T-helper 1 cell treated with Interleukin-12 subunit alpha and Interleukin-12 subunit beta and Interleukin-4 antibody, amounts not matched to agents 30 μg/mL and 1 μg/mL, for 36 hours (primary cell): ENCODE data around the gene TLR9.
A peak's percentile ranks its signal among the peaks of the same experiment; 100 is the strongest.

Source experiments
- H3K27ac Mint-ChIP-seq: one replicate; pipeline ENCODE4 v1.8.0; 2021; ENCODE audit warnings: mild to moderate bottlenecking, mixed read lengths
- H3K27me3 Mint-ChIP-seq: one replicate; pipeline ENCODE4 v1.8.0; 2021; ENCODE audit warnings: low read depth, mixed read lengths
- H3K36me3 Mint-ChIP-seq: one replicate; pipeline ENCODE4 v1.8.0; 2021; ENCODE audit warnings: low read depth, mixed read lengths
- H3K4me1 Mint-ChIP-seq: one replicate; pipeline ENCODE4 v1.8.0; 2021; ENCODE audit warnings: low read depth, mixed read lengths
- H3K4me3 Mint-ChIP-seq: one replicate; pipeline ENCODE4 v1.8.0; 2021; ENCODE audit warnings: mild to moderate bottlenecking, moderate library complexity, mixed read lengths
- H3K9me3 Mint-ChIP-seq: one replicate; pipeline ENCODE4 v1.8.0; 2021; ENCODE audit warnings: mixed read lengths

Gene TLR9

DNA sequence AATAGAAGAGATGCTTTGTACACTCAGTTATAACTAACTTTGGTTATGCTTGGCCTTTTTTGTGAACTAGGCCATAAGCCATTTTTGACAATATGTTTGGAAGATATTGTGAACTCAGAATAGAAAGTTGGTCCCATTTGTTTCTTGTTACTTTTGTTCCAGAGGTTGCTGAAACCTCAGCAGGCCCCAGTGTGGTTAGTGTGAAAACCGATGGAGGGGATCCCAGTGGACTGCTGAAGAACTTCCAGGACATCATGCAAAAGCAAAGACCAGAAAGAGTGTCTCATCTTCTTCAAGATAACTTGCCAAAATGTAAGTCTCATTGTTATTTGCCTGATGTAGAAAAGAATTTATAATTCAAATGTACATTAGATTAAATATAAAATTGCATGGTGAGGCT is 21.7 kb downstream of the TLR9 start:
- Mint-ChIP-seq H3K27me3 (no peaks in the 10 kb centered on the region), H3K36me3 (peaks cover 72% of the 10 kb centered on the region), H3K4me1 (peaks cover 42% of the 10 kb centered on the region), H3K4me3 (no peak overlapping the region), H3K9me3 (no peaks in the 10 kb centered on the region), H3K27ac (no peak overlapping the region)

DNA sequence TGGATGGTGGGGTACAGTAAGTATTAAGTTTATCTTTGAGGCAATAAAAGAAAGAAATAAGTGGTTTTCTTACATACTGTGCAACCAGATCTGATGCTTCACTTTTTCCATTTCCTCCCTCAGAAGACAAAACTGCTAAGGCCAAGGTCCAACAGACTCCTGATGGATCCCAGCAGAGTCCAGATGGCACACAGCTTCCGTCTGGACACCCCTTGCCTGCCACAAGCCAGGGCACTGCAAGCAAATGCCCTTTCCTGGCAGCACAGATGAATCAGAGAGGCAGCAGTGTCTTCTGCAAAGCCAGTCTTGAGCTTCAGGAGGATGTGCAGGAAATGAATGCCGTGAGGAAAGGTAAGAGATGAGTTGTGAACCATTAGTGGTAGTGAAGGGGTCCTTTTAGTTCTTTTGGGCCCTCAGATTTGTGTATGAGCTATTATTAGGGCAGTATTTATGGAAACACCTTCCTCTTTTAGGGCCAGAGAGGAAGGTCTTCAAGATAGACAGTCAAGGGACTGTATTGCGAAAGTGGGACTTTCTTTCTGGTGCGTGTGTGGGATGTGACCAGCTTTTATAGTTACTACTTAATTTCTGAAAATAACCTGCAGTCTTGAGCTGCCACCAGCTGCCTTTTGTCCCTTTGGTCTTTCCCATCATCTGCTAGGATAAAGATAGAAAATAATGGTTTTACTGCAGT is 22.9 kb downstream of the TLR9 start:
- H3K36me3 Mint-ChIP-seq = peaks cover 67% of the 10 kb centered on the region
- peak overlapping the region; percentile 19 for H3K27ac Mint-ChIP-seq
- no peak overlapping the region for H3K4me3 Mint-ChIP-seq
- peaks cover 47% of the 10 kb centered on the region for H3K4me1 Mint-ChIP-seq
- no peaks in the 10 kb centered on the region for H3K27me3 Mint-ChIP-seq
- no peaks in the 10 kb centered on the region for H3K9me3 Mint-ChIP-seq

DNA sequence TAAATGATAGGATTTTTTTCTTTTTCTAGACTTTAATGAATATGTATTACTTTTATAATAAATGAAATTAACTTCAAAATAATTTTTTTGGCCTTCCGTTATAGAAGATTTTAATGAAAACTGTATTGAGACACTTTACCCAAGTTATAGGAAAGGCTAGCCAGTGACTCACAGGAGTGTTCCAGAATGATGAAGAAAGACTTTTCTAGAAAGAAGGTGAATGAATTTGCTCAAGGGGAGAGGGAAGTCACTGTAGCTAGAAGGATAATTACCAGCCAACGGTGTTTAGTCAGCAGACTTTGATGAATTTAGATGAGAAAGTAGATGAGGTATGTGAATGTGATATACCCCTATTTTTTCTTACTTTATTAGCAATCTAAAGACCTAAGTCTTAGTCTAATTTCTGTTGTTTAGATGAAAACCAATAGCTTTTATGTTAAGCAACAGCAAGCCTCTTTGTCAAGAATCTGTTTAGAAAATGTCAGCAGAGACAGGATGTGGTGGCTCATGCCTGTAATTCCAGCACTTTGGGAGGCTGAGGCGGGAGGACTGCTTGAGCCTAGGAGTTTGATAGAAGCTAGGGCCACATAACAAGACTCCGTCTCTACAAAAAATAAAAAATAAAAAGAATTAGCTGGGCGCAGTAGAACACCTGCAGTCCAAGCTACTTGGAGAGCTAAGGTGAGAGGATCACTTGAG is 24.3 kb downstream of the TLR9 start:
- peak overlapping the region; percentile 33 for H3K27ac Mint-ChIP-seq
- H3K9me3 Mint-ChIP-seq = no peaks in the 10 kb centered on the region
- H3K27me3 Mint-ChIP-seq = no peaks in the 10 kb centered on the region
- peaks cover 56% of the 10 kb centered on the region for H3K4me1 Mint-ChIP-seq
- H3K36me3 Mint-ChIP-seq = peaks cover 56% of the 10 kb centered on the region
- H3K4me3 Mint-ChIP-seq = no peak overlapping the region

DNA sequence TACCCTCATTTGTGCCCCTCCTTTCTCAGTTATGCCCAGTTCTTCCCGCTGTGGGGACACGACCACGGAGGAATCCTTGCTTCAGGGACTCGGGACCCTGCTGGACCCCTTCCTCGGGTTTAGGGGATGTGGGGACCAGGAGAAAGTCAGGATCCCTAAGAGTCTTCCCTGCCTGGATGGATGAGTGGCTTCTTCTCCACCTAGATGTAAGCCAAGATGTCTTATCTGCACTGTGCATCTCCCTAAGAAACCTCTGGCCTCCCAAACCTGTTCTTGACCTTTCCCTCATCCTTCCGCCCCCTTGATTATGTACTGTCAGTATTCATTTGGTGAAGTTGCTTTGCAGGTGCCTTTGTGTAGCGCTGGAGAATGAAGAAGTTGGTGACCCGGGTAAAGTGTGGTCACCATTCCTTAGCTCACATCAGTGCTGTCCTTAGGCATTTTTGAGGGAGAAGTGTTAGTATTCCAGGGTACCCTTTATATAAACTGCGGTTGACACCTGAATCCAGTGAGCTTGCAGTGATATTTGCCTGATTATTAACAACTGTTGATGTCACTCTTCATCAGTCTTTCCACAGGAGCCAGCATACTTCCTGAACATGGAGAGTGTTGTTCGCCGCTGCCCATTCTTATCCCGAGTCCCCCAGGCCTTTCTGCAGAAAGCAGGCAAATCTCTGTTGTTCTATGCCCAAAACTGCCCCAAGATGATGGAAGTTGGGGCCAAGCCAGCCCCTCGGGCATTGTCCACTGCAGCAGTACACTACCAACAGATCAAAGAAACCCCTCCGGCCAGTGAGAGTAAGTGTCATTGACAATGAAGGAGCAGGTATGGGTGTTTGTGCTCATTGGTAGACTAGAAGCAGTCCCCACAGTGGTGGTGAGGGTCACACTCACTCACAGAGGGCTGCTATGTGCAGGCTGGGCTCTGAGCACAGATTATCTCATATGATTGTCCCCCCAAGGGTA is 26.5 kb downstream of the TLR9 start:
- H3K27ac Mint-ChIP-seq = peak overlapping the region; percentile 99
- peaks cover 38% of the 10 kb centered on the region for H3K36me3 Mint-ChIP-seq
- H3K9me3 Mint-ChIP-seq = no peaks in the 10 kb centered on the region
- H3K4me3 Mint-ChIP-seq = peak overlapping the region; percentile 100
- H3K27me3 Mint-ChIP-seq = no peaks in the 10 kb centered on the region
- peaks cover 51% of the 10 kb centered on the region for H3K4me1 Mint-ChIP-seq

DNA sequence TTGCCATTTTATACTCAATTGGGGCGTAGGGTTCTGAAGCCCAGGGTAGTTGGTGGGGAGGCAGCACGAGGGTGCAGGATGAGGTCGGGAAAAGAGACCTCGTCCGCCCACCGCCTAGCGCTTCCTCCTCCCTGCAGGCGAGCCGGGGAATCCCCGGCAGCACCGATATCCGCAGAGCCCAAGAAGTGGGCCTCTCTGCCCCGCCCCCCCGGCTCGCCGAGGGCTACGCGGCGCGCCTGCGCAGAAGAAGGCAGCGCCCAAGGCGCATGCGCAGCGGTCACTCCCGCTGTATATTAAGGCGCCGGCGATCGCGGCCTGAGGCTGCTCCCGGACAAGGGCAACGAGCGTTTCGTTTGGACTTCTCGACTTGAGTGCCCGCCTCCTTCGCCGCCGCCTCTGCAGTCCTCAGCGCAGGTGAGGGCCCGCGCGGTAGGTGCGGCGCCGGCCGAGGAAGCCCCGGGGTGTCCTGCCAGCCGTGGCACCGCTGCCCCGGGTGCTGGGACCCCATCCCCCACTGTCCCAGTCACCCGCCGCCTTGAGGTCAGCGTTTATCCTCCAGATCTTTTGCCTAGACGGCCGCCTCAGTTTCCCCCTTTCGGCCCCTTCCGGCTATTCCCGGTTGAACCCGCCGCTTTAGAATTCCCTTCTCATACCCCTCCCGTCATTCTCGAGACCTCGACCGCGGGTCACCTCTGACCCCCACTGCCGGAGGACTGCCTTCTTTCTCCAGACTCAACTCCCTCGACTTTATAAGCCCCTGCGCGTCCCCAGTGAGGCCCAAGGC is 27.4 kb downstream of the TLR9 start, which contains the start of gene ALAS1:
Gene ALAS1, plus strand, starts transcription at position 319 of the 784 bp plus-strand sequence. CDS start 1,082 bp downstream, outside the sequence.
- H3K27me3 Mint-ChIP-seq = no peaks in the 10 kb centered on the region
- H3K4me1 Mint-ChIP-seq = peaks cover 46% of the 10 kb centered on the region
- H3K4me3 Mint-ChIP-seq = peak within 1 kb of the TSS; percentile 100
- H3K36me3 Mint-ChIP-seq = peaks cover 30% of the 10 kb centered on the region
- H3K9me3 Mint-ChIP-seq = no peaks in the 10 kb centered on the region
- H3K27ac Mint-ChIP-seq = peak within 1 kb of the TSS; percentile 99

DNA sequence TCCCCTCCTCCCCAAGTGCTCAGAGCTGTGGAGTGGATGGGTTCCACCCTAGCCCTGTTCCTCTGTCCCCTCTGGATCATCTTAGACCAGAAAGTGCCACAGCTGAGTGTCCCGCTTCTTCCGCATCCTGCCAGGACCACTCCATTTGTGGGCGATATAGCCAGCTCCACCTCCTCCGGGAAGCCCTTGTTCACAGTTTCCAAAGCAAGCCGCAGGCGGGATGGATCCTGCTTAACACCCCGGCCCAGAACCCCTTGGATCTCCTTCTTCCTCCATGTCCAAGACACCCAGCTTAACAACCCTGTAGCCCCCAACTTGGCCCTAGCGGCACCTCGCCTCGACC is 28.0 kb downstream of the TLR9 start:
- Mint-ChIP-seq H3K36me3 (peaks cover 27% of the 10 kb centered on the region), H3K4me3 (peak overlapping the region; percentile 100), H3K27me3 (no peaks in the 10 kb centered on the region), H3K27ac (peak overlapping the region; percentile 78), H3K9me3 (no peaks in the 10 kb centered on the region), H3K4me1 (peaks cover 44% of the 10 kb centered on the region)

DNA sequence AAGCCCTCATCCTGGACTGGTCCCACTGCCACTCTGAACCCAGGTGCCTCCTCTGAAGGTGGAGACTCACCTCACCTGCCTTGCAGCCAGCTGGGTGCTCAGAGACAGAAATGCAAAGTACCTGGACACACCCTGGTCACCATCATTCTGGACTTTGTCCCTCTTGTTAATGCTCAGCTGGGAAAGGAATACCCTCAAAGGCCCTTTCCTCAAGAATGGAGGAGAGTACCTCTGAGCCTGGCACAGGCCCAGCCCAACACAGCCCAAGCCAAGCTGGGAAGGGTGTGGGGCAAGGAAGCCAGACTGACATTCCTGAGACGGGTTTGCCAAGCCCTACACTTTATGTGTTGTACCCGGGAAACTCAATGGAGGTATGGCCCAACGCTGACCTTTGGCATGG is 28.5 kb downstream of the TLR9 start:
- Mint-ChIP-seq H3K27me3 (no peaks in the 10 kb centered on the region), H3K36me3 (peaks cover 24% of the 10 kb centered on the region), H3K27ac (peak overlapping the region; percentile 54), H3K4me3 (no peak overlapping the region), H3K9me3 (no peaks in the 10 kb centered on the region), H3K4me1 (peaks cover 40% of the 10 kb centered on the region)

DNA sequence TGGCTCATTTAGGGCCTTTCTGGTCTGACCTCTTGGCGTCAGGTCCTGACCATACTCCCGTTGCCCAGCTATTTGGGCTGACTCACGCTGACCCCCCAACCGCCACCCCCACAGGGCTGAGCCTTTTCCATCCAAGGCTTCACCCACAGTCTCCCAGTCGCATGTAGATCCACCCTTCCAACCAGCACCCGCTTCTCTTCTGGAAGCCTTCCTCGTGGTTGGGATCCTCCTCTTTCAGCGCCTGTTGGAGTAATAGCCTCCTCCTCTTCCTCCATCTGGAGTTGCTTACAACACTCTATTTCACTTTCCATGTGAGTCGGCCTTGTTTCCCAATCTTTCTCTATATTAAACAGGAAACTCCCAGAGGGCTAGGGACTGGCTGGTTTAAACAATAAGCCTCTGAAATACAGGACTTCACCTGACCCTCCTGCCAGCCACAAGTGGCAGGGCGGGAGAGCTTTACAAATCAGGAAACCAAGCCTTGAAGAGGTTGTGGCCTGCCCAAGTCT is 29.6 kb downstream of the TLR9 start:
- Mint-ChIP-seq H3K4me1 (peaks cover 30% of the 10 kb centered on the region), H3K27me3 (no peaks in the 10 kb centered on the region), H3K4me3 (no peak overlapping the region), H3K9me3 (no peaks in the 10 kb centered on the region), H3K27ac (no peak overlapping the region), H3K36me3 (peaks cover 17% of the 10 kb centered on the region)

DNA sequence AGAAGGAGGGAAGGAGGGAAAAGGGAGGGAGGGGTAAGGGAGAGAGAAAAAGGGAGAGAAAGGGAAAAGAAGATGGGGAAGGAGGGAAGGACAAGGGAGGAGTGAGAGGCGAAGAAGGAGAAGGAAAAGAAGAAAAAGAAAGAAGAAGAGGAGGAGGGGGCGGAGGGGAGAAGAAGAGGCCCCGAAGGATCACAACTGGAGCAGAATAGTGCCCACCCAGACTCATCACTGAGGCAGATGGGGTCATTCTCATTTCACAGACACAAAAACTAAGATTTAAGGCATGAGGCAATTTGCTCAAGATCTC is 30.2 kb downstream of the TLR9 start:
- no peaks in the 10 kb centered on the region for H3K27me3 Mint-ChIP-seq
- H3K4me3 Mint-ChIP-seq = no peak overlapping the region
- no peaks in the 10 kb centered on the region for H3K9me3 Mint-ChIP-seq
- H3K27ac Mint-ChIP-seq = no peak overlapping the region
- H3K4me1 Mint-ChIP-seq = peaks cover 28% of the 10 kb centered on the region
- peaks cover 15% of the 10 kb centered on the region for H3K36me3 Mint-ChIP-seq

DNA sequence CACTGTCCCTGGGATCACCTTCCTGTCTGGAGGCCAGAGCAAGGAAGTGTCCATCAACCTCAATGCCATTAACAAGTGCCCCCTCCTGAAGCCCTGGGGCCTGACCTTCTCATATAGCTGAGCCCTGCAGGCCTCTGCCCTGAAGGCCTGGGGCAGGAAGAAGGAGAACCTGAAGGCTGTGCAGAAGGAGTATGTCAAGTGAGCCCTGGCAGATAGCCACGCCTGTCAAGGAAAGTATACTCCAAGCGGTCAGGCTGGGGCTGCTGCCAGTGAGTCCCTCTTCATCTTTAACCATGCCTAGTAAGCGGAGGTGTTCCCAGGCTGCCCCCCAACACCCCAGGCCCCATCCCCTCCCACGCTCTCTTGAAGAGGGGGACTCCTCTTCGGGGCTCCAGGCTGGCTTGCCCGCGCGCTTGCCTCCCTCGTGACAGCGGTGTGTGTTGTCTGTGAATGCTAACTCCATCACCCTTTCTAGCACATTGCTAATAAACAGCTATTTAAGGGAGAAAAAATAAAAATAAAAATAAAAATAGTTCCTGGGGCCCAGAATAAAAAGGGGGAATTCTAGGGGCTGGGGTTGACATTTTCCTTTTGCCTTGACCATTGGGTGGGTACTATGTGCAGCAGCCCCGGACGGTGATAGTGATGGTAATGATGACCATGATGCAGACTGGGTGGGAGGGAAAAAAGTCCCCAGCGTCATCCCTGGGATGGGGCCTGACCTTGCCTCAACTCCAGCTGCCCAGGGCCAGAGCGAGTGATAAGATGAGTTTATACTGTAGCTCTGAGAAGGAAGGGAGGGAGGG is 30.8 kb downstream of the TLR9 start:
- no peaks in the 10 kb centered on the region for H3K27me3 Mint-ChIP-seq
- peaks cover 12% of the 10 kb centered on the region for H3K36me3 Mint-ChIP-seq
- H3K27ac Mint-ChIP-seq = no peak overlapping the region
- no peaks in the 10 kb centered on the region for H3K9me3 Mint-ChIP-seq
- H3K4me3 Mint-ChIP-seq = no peak overlapping the region
- H3K4me1 Mint-ChIP-seq = peaks cover 28% of the 10 kb centered on the region

DNA sequence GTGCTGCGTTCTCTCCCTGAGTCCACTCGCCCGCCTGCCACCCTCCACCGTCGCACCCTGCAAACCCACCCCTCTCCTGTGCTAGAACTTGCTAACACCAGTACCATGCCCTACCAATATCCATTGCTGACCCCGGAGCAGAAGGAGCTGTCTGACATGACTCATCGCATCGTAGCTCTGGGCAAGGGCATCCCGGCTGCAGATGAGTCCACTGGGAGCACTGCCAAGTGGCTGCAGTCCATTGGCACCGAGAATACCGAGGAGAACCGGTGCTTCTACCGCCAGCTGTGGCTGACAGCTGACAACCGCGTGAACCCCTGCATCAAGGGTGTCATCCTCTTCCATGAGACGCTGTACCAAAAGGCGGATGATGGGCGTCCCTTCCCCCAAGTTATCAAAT is 32.4 kb downstream of the TLR9 start:
- no peaks in the 10 kb centered on the region for H3K36me3 Mint-ChIP-seq
- no peak overlapping the region for H3K4me3 Mint-ChIP-seq
- no peaks in the 10 kb centered on the region for H3K27me3 Mint-ChIP-seq
- H3K9me3 Mint-ChIP-seq = no peaks in the 10 kb centered on the region
- H3K27ac Mint-ChIP-seq = peak overlapping the region; percentile 11
- H3K4me1 Mint-ChIP-seq = peaks cover 32% of the 10 kb centered on the region

DNA sequence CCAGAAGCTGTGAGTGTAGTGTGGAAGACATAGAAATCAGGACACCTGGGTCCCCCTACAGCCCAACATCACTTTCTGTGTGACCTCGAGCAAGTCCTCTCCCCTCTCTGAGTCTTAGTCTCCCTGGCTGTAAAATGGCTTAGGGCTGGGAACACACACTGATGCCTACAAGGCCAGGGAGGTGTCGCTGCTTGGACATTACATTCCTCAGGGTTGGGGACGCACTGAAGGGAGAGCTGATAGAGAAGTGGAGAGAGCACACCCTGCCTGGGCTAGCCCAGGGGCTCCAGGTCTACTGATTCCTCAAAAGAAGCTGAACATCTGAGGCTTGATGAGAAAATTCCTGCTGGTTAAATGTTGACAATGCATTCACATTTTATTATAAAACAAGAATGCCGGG is 33.8 kb downstream of the TLR9 start:
- H3K27ac Mint-ChIP-seq = no peak overlapping the region
- no peaks in the 10 kb centered on the region for H3K27me3 Mint-ChIP-seq
- H3K9me3 Mint-ChIP-seq = no peaks in the 10 kb centered on the region
- H3K36me3 Mint-ChIP-seq = no peaks in the 10 kb centered on the region
- H3K4me3 Mint-ChIP-seq = no peak overlapping the region
- H3K4me1 Mint-ChIP-seq = peaks cover 21% of the 10 kb centered on the region

DNA sequence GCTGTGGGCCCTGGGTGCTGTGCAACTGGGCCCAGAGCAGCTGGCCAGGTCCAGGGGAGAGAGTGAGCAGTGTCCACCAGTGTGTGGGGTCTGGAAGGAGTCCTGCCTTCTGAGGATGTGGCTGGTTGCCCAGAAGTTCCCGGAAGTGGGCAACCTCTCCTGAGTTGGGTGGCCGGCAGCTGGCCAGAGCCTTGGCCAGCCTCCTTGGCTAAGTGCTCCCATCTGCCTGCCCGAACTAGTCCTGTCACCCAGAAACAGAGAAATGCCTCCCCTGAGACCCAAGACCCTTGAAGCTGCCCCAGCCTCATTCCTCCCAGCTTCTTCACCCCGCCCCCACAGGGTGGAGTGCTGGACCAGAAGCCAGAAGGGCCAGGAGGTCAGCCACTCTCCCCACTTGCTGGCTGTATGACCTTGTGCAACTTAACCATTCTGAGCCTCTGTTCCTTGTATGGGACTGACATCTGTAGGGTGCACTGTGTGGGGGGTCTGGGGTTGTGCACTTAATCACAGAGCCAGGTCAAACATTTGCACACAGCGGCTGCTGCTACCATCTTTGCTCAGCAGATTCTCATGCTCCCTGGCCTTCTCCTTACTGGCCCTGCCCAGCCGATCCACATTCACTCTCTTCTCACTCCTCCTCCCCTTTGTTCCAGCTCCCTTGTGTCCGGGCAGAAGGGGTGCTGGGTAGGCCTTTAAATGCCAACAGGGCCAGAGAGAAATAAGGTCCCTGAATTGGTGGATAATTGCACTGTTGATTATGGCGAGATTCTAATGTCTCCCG is 35.0 kb downstream of the TLR9 start:
- Mint-ChIP-seq H3K4me1 (peaks cover 16% of the 10 kb centered on the region), H3K27ac (no peak overlapping the region), H3K9me3 (no peaks in the 10 kb centered on the region), H3K36me3 (no peaks in the 10 kb centered on the region), H3K27me3 (no peaks in the 10 kb centered on the region), H3K4me3 (no peak overlapping the region)
